ENCODE data around the gene NT5C3A.
A peak's percentile ranks its signal among the peaks of the same experiment; 100 is the strongest.
"Not testable (repeated sequence)": the region's sequence is repeated elsewhere in the genome, so short reads cannot be mapped to it uniquely, and the experiment has no call there.

NT5C3A gene

DNA sequence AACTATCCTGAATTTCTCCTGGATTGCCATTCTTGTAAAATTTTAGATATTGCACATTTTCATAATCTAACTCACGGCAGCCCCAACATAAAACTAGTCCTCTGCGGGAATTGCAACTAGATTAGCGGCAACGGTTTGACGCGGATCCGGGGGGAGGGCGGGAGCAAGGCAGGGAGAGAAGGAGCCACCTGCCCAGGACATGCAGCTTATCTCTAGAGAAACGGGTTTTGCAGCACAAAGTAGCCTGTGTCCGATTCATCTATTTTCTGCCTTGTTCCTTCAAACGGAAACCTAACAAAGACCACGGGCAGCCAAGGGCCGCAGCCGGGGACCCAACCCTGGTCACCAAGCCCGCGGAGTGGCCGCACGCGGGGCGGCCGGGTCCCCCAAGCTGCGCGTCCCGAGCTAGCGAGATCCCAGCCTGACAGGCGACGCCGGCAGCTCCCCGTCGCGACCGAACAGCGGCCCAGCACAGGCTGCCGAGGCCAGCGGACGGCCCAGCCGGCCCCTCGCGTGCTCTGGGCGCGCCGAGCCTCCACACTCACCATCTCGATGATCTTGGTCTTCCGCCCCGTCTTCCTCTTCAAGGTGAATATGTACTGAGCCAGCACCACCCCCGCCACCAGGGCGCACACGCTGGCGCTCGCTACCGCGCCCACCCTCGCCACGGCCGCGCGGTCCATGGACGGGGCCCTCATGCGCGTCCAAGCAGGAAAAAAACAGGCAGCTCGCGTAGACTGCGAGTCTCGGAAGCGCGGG is at the start of gene NT5C3A:
TSS of gene NT5C3A (minus strand) at position 754 of the 759 bp plus-strand sequence. CDS start at position 683, 71 bp downstream.
- peak within 1 kb of the TSS; percentile 68 to 99 (median 91) for H3K4me3 ChIP-seq
- peak within 1 kb of the TSS; percentile 60 to 98 (median 92) for H3K27ac ChIP-seq

DNA sequence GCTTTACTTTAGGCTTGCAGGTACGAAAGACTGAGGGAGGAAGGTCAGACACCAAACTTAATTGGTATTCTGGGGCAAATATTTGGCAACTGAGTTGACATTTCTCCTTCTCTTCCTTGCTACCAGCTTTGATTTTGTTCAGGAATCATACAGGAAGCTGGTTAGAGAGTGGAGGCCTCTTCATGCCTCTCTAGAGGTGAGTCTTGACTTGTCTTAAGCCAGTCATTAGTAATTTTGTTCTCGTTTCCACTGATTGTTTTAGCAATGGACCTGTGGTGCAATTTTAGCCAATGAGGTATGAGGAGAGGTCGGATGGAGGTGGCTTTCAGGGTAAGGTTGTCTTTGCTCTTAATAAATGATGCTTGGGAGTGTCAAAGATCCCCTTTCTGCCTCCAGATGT is 49.0 kb upstream of the NT5C3A start:
- no peak overlapping the region for H3K4me3 ChIP-seq
- H3K27ac ChIP-seq, result no peak overlapping the region

DNA sequence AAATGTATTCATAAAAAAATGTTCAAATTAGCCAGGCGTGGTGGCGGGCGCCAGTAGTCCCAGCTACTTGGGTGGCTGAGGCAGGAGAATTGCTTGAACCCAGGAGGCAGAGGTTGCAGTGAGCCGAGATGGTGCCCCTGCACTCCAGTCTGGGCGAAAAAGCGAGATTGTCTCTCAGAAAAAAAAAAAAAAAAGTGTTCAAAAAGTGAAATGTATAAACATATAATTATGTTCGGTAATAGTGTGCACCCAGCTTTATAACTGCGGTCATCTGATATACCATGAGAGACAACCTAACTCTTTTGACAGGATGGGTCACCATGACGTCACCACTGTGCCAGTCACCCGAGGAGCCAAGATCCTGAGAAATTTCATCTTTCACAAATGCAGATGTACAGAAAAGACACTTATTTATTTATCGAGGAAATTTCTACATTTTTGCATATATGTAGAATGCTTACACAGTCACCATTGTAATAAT is 47.2 kb upstream of the NT5C3A start:
- H3K27ac ChIP-seq, result peak overlapping the region in 11 of 21 experiments; percentile 51 to 94 (median 90)
- peak overlapping the region; percentile 53 to 99 (median 91) for H3K4me3 ChIP-seq

DNA sequence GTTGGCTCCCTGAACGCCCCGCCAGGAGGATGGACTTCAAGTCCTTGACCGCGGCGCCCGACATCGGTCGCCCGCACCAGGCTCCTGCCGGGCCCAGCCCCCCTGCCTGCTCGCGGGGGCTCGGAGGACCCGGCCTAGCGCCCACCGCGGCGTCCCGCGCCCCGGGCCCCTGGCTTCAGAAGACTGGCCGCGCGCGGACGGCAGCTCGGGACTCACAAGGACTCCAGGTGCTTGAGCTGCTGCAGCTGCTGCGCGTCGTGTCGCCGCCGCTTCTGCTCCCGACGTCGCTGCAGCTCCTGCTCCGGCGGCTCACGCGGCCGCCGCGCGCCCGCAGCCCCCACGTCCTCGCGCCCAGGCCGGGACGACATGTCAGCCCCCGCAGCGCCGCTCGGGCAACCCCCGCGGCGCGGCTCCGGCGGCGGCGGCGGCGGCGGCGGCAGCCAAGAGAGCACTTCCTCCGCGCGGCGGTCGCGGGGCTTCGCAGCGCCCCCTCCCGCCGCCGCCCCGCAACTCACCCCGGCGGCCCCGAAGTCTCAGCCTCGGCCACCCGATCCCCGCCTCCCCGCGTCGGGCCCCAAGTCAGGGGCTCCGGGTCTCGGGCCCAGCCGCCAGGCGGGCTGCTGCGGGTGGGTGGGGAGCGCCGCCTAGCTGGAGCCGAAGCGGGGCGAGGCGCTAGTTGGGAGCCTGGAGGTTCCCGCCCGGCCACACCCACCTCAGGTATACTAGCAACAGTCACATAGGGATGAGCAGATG is 46.6 kb upstream of the NT5C3A start, which contains the start of gene RP9:
TSS of gene RP9 (minus strand) at position 400 of the 753 bp plus-strand sequence. CDS start at position 368, 32 bp downstream.
- Histone ChIP-seq H3K27ac (peak within 1 kb of the TSS; percentile 6 to 94 (median 86)), H3K4me3 (peak within 1 kb of the TSS; percentile 53 to 99 (median 91))

DNA sequence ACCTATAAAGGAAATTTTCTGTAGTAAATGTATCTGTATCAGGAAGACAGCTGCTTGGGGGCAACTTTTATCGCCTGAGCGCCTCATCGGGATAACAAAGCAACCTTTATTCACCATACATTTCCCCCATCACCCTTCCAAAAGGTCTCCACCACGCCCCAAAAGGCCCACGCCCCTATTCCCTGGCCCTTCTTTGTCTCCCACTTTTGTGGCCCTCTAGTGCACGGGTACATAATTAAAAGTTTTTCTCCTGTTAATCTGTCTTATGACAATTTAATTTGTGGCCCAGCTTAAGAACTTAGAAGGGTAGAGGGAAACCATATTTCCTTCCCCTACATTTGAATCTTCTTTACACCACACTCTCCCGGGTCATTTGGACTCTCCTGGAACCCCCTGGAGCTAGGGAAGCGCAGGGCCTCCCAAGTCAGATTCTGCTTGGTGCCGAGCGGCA is 46.0 kb upstream of the NT5C3A start:
- H3K4me3 ChIP-seq, result peak overlapping the region; percentile 53 to 99 (median 91)

DNA sequence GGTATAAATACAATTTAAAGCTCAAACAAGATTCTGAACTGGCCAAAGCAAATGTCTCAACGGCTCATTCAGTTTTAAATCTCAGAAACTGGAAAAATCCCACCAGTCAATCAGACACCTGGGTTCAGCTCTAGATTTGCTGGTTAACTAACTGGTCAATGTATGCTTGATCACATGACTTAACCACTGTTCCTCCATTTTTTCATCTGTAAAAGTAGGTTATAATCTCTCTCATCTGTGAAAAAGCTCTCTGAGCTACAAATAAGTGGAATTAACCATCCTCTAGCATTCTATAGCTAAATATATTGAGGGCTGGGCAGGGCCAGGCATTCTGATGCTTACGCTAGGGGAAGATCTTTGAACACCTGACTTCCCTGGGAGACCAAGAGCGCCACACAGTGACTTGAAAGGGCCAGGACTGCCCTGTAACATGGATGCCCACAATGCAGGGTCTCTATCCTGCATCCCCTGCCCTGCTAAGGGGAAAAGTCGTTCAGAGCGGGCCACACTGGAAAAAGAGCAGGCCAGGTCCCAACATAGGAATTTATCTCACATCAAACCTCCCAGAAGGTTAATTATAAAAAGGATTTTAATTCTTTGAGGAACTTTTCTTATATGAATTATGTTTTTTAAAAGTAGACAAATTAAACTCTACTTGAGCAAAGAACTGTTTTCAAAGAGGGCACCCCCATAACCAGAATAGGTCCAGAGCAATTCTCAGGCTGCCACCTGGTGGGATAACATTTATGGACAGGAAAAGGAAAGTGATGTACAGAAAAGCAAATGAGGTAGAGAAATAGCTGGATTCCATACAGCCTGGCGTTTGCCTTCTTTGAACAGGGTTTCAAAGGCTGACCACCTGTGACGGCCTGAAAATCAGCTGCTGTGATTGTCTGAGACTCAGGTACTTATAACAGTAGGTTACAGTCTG is 44.8 kb upstream of the NT5C3A start:
- peak overlapping the region in 1 of 21 experiments; percentile 86 for H3K27ac ChIP-seq

More for the DNA sequence above, 46.0 kb upstream of the NT5C3A start:
- peak overlapping the region in 20 of 21 experiments; percentile 67 to 94 (median 86) for H3K27ac ChIP-seq

DNA sequence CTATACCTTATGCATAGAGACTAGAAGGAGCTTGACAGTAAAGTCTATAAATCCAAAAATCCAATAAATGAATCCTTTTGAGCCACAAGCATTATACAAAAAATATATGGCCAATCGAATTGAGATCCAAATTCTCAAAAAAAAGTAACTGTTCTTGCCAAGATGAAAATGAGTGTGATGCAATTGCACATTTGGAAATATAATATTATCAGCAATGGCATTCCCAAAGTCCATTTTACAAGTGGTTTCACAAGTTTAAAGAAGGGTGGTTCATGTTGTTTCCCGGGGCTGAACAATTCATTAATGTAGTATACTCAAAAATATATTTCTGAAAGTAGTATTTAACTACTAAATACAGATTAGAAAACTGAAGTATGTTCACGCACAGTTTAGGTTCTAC is 39.3 kb upstream of the NT5C3A start:
- no peak overlapping the region for H3K4me3 ChIP-seq
- no peak overlapping the region for H3K27ac ChIP-seq

More for the DNA sequence above, 44.8 kb upstream of the NT5C3A start:
- H3K4me3 ChIP-seq, result peak overlapping the region in 2 of 7 experiments; percentile 87 to 99

DNA sequence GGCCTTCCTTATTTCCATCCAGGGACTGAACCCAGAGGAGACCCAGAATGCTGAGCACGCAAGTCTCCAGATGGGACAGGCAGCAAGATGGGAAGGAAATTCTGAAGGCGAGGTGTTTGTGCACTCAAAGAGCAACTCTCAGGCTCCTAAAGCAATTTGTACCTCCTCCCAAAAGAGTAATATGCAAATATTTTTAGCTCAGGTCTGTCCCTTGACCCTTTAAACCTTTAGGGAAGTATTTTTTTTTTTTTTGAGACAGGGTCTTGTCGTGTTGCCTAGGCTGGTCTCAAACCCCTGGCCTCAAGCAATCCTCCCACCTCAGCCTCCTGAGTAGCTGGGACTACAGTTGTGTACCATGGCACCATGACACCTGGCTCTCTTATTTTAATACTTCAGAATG is 38.2 kb upstream of the NT5C3A start:
- Histone ChIP-seq H3K4me3 (no peak overlapping the region), H3K27ac (no peak overlapping the region)

DNA sequence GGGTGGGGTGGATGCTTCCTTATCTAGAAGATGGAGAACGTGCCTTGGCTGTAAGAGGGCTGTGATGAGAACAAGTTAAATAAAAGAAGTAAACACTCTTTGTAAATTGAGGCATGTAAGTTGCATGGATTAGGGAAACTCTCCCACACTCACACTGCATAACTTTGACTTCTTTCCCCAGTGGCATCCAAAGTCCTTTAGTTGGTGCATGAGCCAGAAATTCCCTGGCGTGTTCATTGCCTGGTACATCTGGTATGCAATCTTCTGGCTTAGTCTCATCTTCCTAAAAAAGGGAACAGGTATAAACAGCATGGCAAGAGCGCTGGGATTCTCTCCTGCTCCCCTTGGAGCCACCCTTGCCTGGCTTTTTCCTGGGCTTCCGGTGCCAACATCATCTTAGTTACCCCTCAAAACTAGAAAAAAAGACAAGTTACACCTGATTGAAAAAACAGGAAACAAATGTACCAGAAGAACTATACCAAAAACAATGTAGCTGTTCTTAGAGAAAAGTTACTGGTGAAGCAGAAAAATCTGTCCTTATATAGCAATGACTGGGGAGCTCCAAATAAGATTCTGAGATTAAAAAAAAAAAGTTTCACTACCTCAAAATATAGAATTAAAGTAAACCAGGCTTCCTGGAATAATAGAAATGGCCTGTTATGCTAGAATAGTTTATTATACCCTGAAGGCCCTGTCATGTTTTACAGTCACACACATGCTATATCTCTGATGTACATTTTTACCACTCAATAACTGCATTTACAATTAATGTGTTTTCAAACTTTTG is 36.8 kb upstream of the NT5C3A start:
- Histone ChIP-seq H3K4me3 (no peak overlapping the region), H3K27ac (peak overlapping the region in 1 of 21 experiments; percentile 14)

DNA sequence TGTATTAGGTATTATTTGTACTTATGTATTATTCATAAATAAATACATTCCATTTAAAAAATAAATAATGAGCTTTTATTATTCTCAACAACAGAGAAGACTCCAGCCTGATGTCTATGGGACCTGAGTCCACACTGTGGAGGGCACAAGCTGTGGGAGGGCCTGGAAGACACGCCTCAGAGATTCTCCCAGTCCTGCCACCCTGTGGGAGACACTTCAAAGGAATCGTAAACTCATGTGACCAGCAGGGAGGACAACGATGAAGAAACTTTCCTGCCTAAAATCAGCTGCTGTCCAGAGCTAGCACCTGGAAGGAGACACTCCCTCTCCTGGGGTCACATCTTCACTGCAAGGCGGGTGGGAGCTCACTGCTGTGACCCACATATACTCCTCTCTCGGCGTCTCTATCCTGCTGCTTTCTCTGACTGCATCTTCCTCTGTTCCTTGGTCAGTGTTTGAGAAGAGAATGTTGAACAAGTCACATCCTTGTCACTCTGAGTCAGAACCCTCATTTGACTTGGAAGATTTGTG is 32.2 kb upstream of the NT5C3A start:
- H3K27ac ChIP-seq, H3K4me3 ChIP-seq: not testable (repeated sequence)

DNA sequence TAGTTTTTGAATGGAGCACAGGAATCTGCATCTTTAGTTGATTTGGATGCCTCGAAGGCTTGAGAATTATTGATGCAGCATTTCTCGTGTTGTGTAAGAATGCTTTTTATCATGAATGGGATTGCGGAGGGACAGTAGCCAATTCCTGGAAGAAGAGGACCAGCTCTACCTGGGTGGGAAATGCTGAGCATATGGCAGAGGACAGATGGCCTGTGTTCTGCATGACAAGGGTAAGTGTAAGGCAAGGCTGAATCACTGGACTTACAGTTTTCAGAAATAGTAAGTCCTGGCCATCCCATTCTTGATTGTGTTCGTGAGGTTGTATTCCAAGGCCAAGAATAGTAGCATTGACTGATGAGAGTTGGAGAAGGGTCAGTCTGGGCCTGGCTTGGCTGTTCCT is 30.7 kb upstream of the NT5C3A start:
- no peak overlapping the region for H3K27ac ChIP-seq
- H3K4me3 ChIP-seq, result no peak overlapping the region

DNA sequence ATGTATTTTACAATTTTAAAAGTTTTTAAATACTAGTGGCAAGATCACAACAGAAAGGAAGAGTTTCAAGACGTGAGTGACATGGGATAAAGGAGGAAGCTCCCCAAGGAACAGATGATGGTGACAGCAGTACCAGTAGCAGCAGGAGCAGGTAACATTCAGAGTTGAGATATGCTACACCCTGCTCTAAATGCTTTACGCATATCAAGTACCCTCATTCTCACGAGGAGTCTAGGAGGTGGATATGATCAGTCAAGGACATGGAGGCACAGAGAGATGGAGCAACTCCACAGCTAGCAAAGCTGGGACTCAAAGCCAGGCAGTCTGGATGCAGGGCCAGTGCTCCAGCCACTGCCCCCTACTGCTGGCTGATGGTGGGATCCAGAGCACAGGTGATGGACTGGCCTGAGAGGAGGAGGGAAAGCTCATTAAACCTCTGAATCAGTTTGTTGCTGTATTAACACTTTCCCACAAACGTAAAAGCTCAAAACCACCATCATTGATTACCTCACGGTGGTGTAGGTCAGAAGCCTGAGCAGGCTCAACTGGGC is 29.1 kb upstream of the NT5C3A start:
- no peak overlapping the region for H3K27ac ChIP-seq
- H3K4me3 ChIP-seq, result no peak overlapping the region

DNA sequence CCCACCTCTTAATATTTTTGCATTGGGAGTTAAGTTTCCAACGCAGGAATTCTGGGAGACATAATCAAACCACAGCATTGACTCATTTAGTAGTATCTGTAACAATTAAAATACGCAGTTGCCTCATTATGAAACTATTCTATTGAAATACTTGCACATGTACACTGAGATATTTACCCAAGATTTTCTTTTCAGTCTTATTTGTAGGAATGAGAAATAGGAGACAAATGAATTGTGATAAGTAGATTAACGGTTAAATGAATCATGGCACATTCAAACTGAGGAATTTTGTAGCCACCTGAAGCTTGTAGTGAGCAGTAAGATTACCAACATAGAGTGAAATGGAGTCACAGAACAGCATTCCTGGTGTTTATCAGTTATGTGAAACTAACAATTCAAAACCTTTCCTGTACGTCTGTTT is 28.5 kb upstream of the NT5C3A start:
- Histone ChIP-seq H3K27ac (no peak overlapping the region), H3K4me3 (no peak overlapping the region)

DNA sequence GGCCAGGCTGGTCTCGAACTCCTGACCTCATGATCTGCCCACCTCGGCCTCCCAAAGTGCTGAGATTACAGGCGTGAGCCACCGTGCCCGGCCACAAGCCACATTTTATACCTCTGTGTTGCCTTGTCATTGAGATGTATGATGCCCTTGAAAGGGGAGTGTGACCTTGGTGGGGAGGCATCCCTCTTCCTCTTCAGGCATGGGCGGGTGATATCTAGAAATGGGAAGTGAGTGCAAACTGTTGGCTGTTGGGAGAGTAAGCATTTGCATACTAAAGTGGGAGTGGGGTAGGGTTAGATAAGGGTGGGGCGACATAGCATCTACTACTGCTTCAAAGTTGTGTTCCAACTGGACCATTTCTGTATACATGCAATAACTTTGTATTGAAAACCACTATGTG is 26.6 kb upstream of the NT5C3A start:
- Histone ChIP-seq H3K27ac (no peak overlapping the region), H3K4me3 (no peak overlapping the region)

DNA sequence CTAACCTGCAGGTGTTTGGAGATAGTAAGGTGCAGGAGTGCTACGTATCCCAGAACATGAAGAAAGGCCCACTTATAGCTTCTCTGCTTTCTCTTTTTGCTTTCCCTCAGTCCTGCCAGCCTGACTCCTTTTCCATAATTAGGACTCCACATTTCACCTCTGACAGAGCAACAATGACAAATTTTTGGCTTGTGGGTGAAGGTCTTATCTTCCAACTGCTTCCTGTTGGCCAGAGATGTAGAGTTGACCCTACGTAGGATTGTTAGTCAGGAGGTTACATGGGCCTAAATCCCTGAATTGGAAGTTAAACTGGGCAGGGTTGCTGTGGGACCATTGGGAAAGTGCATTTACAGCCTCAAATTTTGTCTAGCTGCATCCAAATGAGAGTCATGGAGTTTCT is 25.3 kb upstream of the NT5C3A start:
- Histone ChIP-seq H3K27ac (no peak overlapping the region), H3K4me3 (no peak overlapping the region)

DNA sequence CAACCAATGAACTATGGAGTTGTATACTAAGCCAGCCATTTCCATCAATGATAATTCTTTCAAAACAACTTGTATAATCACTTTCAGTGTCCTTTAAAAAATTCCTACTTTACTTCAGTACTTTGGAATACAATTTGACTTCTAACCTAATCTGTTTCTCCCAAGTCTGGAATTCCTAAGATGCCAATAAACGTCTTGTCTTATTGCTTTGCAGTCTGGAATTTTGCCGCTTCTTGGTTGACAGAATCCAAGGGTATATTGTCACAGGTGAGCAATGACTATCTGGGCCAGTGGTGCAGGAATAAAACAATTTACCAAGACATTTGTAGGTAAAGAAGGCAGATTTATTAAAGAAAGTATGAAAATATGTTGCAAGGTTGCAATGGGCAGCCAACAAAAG is 24.8 kb upstream of the NT5C3A start:
- H3K27ac ChIP-seq, result no peak overlapping the region
- H3K4me3 ChIP-seq, result no peak overlapping the region

DNA sequence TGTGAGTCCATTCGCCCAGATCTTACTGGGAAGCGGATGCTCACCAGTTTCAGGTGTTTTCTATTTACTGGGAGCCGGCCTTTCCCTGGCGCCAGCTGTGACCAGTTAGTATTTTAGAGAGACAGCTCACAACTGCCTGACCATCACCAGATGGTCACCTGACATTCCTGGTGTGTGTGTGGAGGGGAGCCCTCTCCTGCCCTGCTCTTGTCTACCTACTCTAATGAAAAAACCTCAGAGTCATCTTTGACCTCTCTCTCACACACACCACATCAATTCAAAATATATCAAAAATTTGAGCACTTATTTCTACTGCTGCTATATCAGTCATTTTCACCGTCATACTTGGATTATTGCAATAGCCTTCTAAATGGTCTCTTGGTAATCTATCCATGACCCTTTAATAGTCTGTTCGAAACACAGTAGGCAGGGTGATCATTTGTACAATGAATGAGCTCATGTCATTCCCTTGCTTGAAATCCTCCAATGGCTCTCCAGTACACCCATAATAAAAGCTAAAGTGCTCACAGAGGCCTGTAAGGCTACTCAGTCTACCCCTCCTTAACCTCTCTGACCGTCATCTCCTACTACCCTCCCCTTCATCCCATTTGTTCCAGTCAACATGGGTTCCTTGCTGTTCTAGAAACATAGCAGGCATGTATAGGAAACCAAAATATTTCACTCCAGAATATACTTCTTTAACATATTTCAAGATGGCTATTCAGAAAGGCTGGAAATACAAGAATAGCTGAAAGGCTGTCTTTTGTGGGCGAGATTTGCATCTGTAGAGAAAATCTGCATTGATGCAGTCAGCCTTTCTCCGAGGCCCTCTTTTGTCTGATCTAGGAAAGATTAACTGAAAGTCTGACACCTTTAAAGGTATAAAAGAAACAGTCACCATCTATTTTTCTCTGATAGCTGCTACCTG is 17.5 kb upstream of the NT5C3A start:
- Histone ChIP-seq H3K4me3 (no peak overlapping the region), H3K27ac (no peak overlapping the region)

All from skin epidermis (tissue), 12 donors.